ENCODE data around the gene LRPPRC.

The LRPPRC gene

GRCh38 chr2:43906448-43907109 lies 89.2 kb downstream of the LRPPRC start:
- no peak for DNase-seq

GRCh38 chr2:43905871-43906270 lies 89.9 kb downstream of the LRPPRC start:
- no peak for DNase-seq

- DNase-seq, result no peak
Measured at GRCh38 chr2:43905371-43905803, 90.4 kb downstream of the LRPPRC start.

GRCh38 chr2:43899589-43899988 lies 96.2 kb downstream of the LRPPRC start:
- DNase-seq, result no peak

- no peak for DNase-seq
Measured at GRCh38 chr2:43898838-43899346, 96.9 kb downstream of the LRPPRC start.

GRCh38 chr2:43898134-43898837 lies 97.5 kb downstream of the LRPPRC start:
- DNase-seq, result no peak

- no peak for DNase-seq
Measured at GRCh38 chr2:43897492-43897891, 98.3 kb downstream of the LRPPRC start.

GRCh38 chr2:43896906-43897305 lies 98.9 kb downstream of the LRPPRC start:
- no peak for DNase-seq

GRCh38 chr2:43894743-43895142 lies 101.0 kb downstream of the LRPPRC start:
- DNase-seq, result no peak

GRCh38 chr2:43890855-43891254 lies 104.9 kb downstream of the LRPPRC start:
- DNase-seq, result no peak

GRCh38 chr2:43889416-43889815 lies 106.4 kb downstream of the LRPPRC start:
- DNase-seq, result no peak

GRCh38 chr2:43887176-43887575 lies 108.6 kb downstream of the LRPPRC start:
- DNase-seq, result no peak

- no peak for DNase-seq
Measured at GRCh38 chr2:43885132-43885632, 110.6 kb downstream of the LRPPRC start.

GRCh38 chr2:43884689-43885088 lies 111.1 kb downstream of the LRPPRC start:
- DNase-seq, result no peak

- DNase-seq, result no peak
Measured at GRCh38 chr2:43882312-43882711, 113.5 kb downstream of the LRPPRC start.

GRCh38 chr2:43880952-43881351 lies 114.8 kb downstream of the LRPPRC start:
- no peak for DNase-seq

GRCh38 chr2:43880471-43880870 lies 115.3 kb downstream of the LRPPRC start:
- no peak for DNase-seq

- DNase-seq, result no peak
Measured at GRCh38 chr2:43879261-43879660, 116.5 kb downstream of the LRPPRC start.

- DNase-seq, result peak; percentile 12 to 63
Measured at GRCh38 chr2:43877782-43878464, 117.9 kb downstream of the LRPPRC start.

GRCh38 chr2:43874776-43875451 lies 120.9 kb downstream of the LRPPRC start:
- DNase-seq, result no peak

GRCh38 chr2:43872151-43872550 lies 123.6 kb downstream of the LRPPRC start:
- DNase-seq, result no peak

- DNase-seq, result no peak
Measured at GRCh38 chr2:43855292-43855691, 140.5 kb downstream of the LRPPRC start.

GRCh38 chr2:43854671-43855070 lies 141.1 kb downstream of the LRPPRC start:
- no peak for DNase-seq

Measured in inflammatory macrophage treated with lipopolysaccharide for 1 hour (primary cell).